A549 (cell line): Measurements from ENCODE around the gene TFDP2. TPM values are rescaled to one million over a fixed set of nuclear protein-coding genes. Genes with fewer than 3 reads are reported as not detected.

ENCODE experiments used
- ATAC-seq, 2 experiments: fragments of 200-7000 bp in 1 of 2; fragments of >200 bp in 1 of 2; cut with Nextera tagmentation in 1 of 2; cut with Tn5 transposase in 1 of 2; 3 replicates each; pipeline versions ENCODE4 v1.8.0 to v1.9.1; 2018 to 2020; ENCODE audit warnings: mild to moderate bottlenecking in 1 of 2, moderate library complexity in 1 of 2
- CTCF ChIA-PET: fragments of 300-600 bp; sonication (Branson Sonifier 250); formaldehyde crosslinking; extraction: SDS; loops from one replicate; lab custom pipeline; 2021; ENCODE audit warnings: antibody characterized with exemption, inconsistent platforms; lab: Yijun Ruan, JAX
- POLR2A ChIA-PET: fragments of 350-600 bp; formaldehyde crosslinking; extraction: SDS; loops from one replicate; lab custom pipeline; 2021; ENCODE audit warnings: antibody characterized with exemption, inconsistent platforms; lab: Yijun Ruan, JAX
- DNase-seq, 2 experiments: peaks; one replicate each; pipeline versions ENCODE4 v3.0.0 to v3.0.0-alpha.2; 2011 to 2016; ENCODE audit warnings: low read depth in 1 of 2, low spot score in 1 of 2
- FAIRE-seq: peaks from 2 replicates; lab custom pipeline; 2011; peaks lifted over from hg19 to GRCh38; lab: Jason Lieb, UNC
- H3K27ac ChIP-seq, 2 experiments: fragments of >200 bp; sonication (Bioruptor Twin); formaldehyde crosslinking; 3 replicates each; pipeline ENCODE4 v1.5.1; 2016 to 2017
- H3K4me1 ChIP-seq: fragments of >200 bp; sonication (Bioruptor Twin); formaldehyde crosslinking; 3 replicates; pipeline ENCODE4 v1.6.1; 2016
- H3K4me2 ChIP-seq: fragments of >200 bp; sonication (Bioruptor Twin); formaldehyde crosslinking; 3 replicates; pipeline ENCODE4 v1.6.1; 2016
- H3K4me3 ChIP-seq: fragments of >200 bp; sonication (Bioruptor Twin); formaldehyde crosslinking; 3 replicates; pipeline ENCODE4 v1.5.1; 2016
- H3K9me3 ChIP-seq: fragments of >200 bp; sonication (Bioruptor Twin); formaldehyde crosslinking; 3 replicates; pipeline ENCODE4 v1.6.1; 2016
- CBX2 ChIP-seq: fragments of 200-600 bp; sonication (generic); IDR thresholded peaks from 2 replicates; pipeline ENCODE4 v1.6.1; 2016; ENCODE audit warnings: low read depth, mild to moderate bottlenecking, borderline replicate concordance
- CHD4 ChIP-seq: fragments of 200-600 bp; sonication (generic); IDR thresholded peaks from 2 replicates; pipeline ENCODE4 v1.6.1; 2016; ENCODE audit warnings: antibody characterized with exemption, mild to moderate bottlenecking, borderline replicate concordance
- CTCF ChIP-seq: fragments of >200 bp; sonication (Bioruptor Twin); formaldehyde crosslinking; IDR thresholded peaks from 3 replicates; pipeline ENCODE4 v1.5.1; 2016
- EHMT2 ChIP-seq: fragments of 200-600 bp; sonication (generic); IDR thresholded peaks from 2 replicates; pipeline ENCODE4 v1.6.1; 2016; ENCODE audit warnings: antibody characterized with exemption, low read depth, mild to moderate bottlenecking, moderate library complexity
- EP300 ChIP-seq, 2 experiments: fragments of >200 bp; sonication (Bioruptor Twin); formaldehyde crosslinking; IDR thresholded peaks; 2 replicates in 1 of 2; 3 replicates in 1 of 2; pipeline ENCODE4 v1.6.1; 2016 to 2017
- ESRRA ChIP-seq: fragments of 150-350 bp; IDR thresholded peaks from 2 replicates; pipeline ENCODE4 v1.6.1; 2014; ENCODE audit warnings: mild to moderate bottlenecking, low read length, borderline replicate concordance
- FOSB ChIP-seq: fragments of 250-450 bp; sonication (Bioruptor Pico); IDR thresholded peaks from 2 replicates; pipeline ENCODE4 v1.5.0; 2020; ENCODE audit warnings: mild to moderate bottlenecking, moderate library complexity
- FOXS1 ChIP-seq: fragments of 250-450 bp; sonication (Bioruptor Pico); IDR thresholded peaks from 2 replicates; pipeline ENCODE4 v1.5.0; 2020; ENCODE audit warnings: mild to moderate bottlenecking, moderate library complexity
- HOXA7 ChIP-seq: fragments of 250-450 bp; sonication (Bioruptor Pico); IDR thresholded peaks from 2 replicates; pipeline ENCODE4 v1.5.0; 2020; ENCODE audit warnings: mild to moderate bottlenecking, moderate library complexity
- HOXB13 ChIP-seq: fragments of 250-450 bp; sonication (Bioruptor Pico); IDR thresholded peaks from 2 replicates; pipeline ENCODE4 v1.5.0; 2020; ENCODE audit warnings: low read depth, mild to moderate bottlenecking, moderate library complexity
- MAZ ChIP-seq: fragments of 150-350 bp; IDR thresholded peaks from 2 replicates; pipeline ENCODE4 v1.6.1; 2014; ENCODE audit warnings: antibody characterized with exemption, low read depth, low read length, borderline replicate concordance
- PHF8 ChIP-seq: fragments of 200-600 bp; sonication (generic); IDR thresholded peaks from 2 replicates; pipeline ENCODE4 v1.6.1; 2016; ENCODE audit warnings: low read depth, mild to moderate bottlenecking, antibody characterized with exemption, moderate library complexity, borderline replicate concordance
- RARB ChIP-seq: fragments of 250-450 bp; sonication (Bioruptor Pico); IDR thresholded peaks from 2 replicates; pipeline ENCODE4 v1.8.0; 2021; ENCODE audit warnings: mild to moderate bottlenecking, moderate library complexity
- RNF2 ChIP-seq: fragments of 200-600 bp; sonication (generic); IDR thresholded peaks from 2 replicates; pipeline ENCODE4 v1.6.1; 2016; ENCODE audit warnings: low read depth, mild to moderate bottlenecking, antibody characterized with exemption, moderate library complexity, borderline replicate concordance
- SMC3 ChIP-seq: fragments of >200 bp; sonication (Bioruptor Twin); formaldehyde crosslinking; IDR thresholded peaks from 3 replicates; pipeline ENCODE4 v1.6.1; 2018; ENCODE audit warnings: inconsistent platforms
- SREBF2 ChIP-seq: fragments of 450-650 bp; IDR thresholded peaks from 2 replicates; pipeline ENCODE4 v1.6.1; 2014; ENCODE audit warnings: mild to moderate bottlenecking, moderate library complexity
- TP53 ChIP-seq: fragments of 250-450 bp; sonication (Bioruptor Pico); IDR thresholded peaks from 2 replicates; pipeline ENCODE4 v1.5.0; 2021; ENCODE audit warnings: mild to moderate bottlenecking, moderate library complexity
- ZC3H11A ChIP-seq: fragments of 450-650 bp; IDR thresholded peaks from 2 replicates; pipeline ENCODE4 v1.6.1; 2014; ENCODE audit warnings: antibody characterized with exemption, mild to moderate bottlenecking
- ZFP36 ChIP-seq: fragments of 450-650 bp; IDR thresholded peaks from 2 replicates; pipeline ENCODE4 v1.6.1; 2014; ENCODE audit warnings: borderline replicate concordance; ENCODE audit not compliant: partially characterized antibody
- ZNF302 ChIP-seq: fragments of 250-450 bp; sonication (Bioruptor Pico); IDR thresholded peaks from 2 replicates; pipeline ENCODE4 v1.9.0; 2021; ENCODE audit warnings: inconsistent platforms, mild to moderate bottlenecking, moderate library complexity
- WGBS: methylation state at CpG from one replicate; pipeline ENCODE4 v1.1.6; 2017; ENCODE audit errors: missing lambda C conversion rate; 5-methylcytosine and 5-hydroxymethylcytosine counted together
- polyA plus RNA-seq, 4 experiments: library from polyadenylated mRNA; depleted of rRNA in 3 of 4; stranded (reverse); fragments of >200 nt; fragmentation: RNase III in 1 of 4; extraction: RNeasy Plus Mini Kit Qiagen cat#74134 plus additional on column Dnase treatment in 1 of 4; gene quantifications; 2 replicates in 3 of 4; 3 replicates in 1 of 4; pipeline ENCODE4 v1.2.3, GENCODE V29; 2011 to 2017
- TF ChIP-seq, protein P1 (sequence below): IDR thresholded peaks from 2 replicates; pipeline ENCODE4 v1.6.1; 2012; ENCODE audit warnings: low read depth, borderline replicate concordance
- TF ChIP-seq, protein P2 (sequence below): fragments of 450-650 bp; IDR thresholded peaks from 2 replicates; pipeline ENCODE4 v1.6.1; 2014; ENCODE audit warnings: antibody characterized with exemption
- TF ChIP-seq, protein P3 (sequence below): IDR thresholded peaks from 2 replicates; pipeline ENCODE4 v1.6.1; 2012

The TFDP2 gene
- polyA plus RNA-seq, 2 of the 4 experiments (the other 2 are of a cell fraction), result 9.6 to 61.5 TPM

DNA sequence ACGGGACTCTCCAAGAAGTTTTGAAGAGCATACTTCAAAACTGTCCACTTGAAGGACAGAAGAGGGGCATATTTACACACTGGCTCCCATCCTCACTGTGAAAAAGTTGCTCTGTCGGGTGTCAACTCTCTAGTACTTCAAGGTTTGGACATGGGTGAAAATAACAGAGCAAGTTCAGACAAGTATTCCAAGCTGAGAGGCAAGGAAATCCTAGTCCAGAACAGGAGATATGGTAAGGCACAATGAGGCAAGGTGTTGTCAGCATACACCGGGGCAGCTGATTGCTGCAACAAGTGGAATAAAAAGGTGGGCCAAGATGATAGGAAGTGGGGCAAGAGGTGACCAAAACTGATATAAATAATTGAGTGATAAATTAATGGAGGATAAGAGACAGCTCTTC lies 4.8 kb upstream of the TFDP2 start:
- 60% methylated on average over 3 of the region's 3 CpGs for WGBS
- POLR2A ChIA-PET, result no interaction called here
- FAIRE-seq, result no peak

GRCh38 chr3:142152384-142152783 lies 3.0 kb upstream of the TFDP2 start:
- Histone ChIP-seq H3K4me3 (no peak overlapping the region), H3K27ac (no peak overlapping the region), H3K4me2 (no peak overlapping the region), H3K4me1 (peaks cover 8% of the 10 kb centered on the region; the same call in 2 of the 3 replicates), H3K9me3 (no peaks in the 10 kb centered on the region)
- TF ChIP-seq RNF2 (no peak), ZC3H11A (no peak), CTCF (0 out of 3 replicates have a peak, but pooled peaks have one; percentile 16)
- no peak for ATAC-seq
- POLR2A ChIA-PET, result no interaction called here
- no peak for FAIRE-seq
- CTCF ChIA-PET, result interaction anchor here (1.2 kb wide), 1 partner anchor 24 kb away, joined by 3 read pairs; no protein-coding TSS in a partner anchor
- WGBS, result 26% methylated on average over 3 of the region's 3 CpGs
- DNase-seq, result peak in 1 of 2 experiments; percentile 21

More for the DNA sequence above, 4.8 kb upstream of the TFDP2 start:
- no peak overlapping the region for H3K27ac ChIP-seq
- H3K4me3 ChIP-seq, result no peak overlapping the region
- no peak overlapping the region for H3K4me2 ChIP-seq
- DNase-seq (no peak), ATAC-seq (no peak)
- H3K4me1 ChIP-seq, result no peaks in the 10 kb centered on the region
- CTCF ChIA-PET, result interaction anchor here (1.0 to 1.4 kb wide), 2 partner anchors 11 to 125 kb away, joined by 4 read pairs; no protein-coding TSS in a partner anchor
- TF ChIP-seq ZFP36, result no peak
- no peak for TF ChIP-seq EP300 (IDR thresholded peaks at IDR 0.05)
- TF ChIP-seq PHF8, result no peak
- no peak for TF ChIP-seq SMC3
- TF ChIP-seq, protein P1, sequence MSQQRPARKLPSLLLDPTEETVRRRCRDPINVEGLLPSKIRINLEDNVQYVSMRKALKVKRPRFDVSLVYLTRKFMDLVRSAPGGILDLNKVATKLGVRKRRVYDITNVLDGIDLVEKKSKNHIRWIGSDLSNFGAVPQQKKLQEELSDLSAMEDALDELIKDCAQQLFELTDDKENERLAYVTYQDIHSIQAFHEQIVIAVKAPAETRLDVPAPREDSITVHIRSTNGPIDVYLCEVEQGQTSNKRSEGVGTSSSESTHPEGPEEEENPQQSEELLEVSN, result no peak
- no peak for TF ChIP-seq FOXS1 (CRISPR knock-in tag)
- TF ChIP-seq RARB (CRISPR knock-in tag), result no peak
- TF ChIP-seq EHMT2, result no peak
- no peaks in the 10 kb centered on the region for H3K9me3 ChIP-seq

GRCh38 chr3:142151828-142152227 lies 2.5 kb upstream of the TFDP2 start:
- Histone ChIP-seq H3K4me1 (peaks cover 10% of the 10 kb centered on the region; the same call in 2 of the 3 replicates), H3K9me3 (no peaks in the 10 kb centered on the region), H3K27ac (no peak overlapping the region), H3K4me2 (no peak overlapping the region), H3K4me3 (no peak overlapping the region)
- CTCF ChIA-PET, result interaction anchor here (0.8 to 1.2 kb wide), 2 partner anchors 23 kb away, joined by 3 to 4 read pairs; no protein-coding TSS in a partner anchor
- POLR2A ChIA-PET, result no interaction called here
- 46% methylated on average over 1 of the region's 1 CpG for WGBS
- TF ChIP-seq FOSB (CRISPR knock-in tag) (no peak), HOXA7 (CRISPR knock-in tag) (no peak), MAZ (no peak), ZFP36 (no peak), TP53 (CRISPR knock-in tag) (no peak), CBX2 (no peak), ZC3H11A (no peak), SMC3 (no peak), HOXB13 (CRISPR knock-in tag) (no peak), ZNF302 (CRISPR knock-in tag) (no peak), SREBF2 (no peak), CHD4 (no peak), EHMT2 (no peak), ESRRA (no peak)
- TF ChIP-seq, protein P2, sequence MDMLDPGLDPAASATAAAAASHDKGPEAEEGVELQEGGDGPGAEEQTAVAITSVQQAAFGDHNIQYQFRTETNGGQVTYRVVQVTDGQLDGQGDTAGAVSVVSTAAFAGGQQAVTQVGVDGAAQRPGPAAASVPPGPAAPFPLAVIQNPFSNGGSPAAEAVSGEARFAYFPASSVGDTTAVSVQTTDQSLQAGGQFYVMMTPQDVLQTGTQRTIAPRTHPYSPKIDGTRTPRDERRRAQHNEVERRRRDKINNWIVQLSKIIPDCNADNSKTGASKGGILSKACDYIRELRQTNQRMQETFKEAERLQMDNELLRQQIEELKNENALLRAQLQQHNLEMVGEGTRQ, result no peak
- TF ChIP-seq, protein P3, sequence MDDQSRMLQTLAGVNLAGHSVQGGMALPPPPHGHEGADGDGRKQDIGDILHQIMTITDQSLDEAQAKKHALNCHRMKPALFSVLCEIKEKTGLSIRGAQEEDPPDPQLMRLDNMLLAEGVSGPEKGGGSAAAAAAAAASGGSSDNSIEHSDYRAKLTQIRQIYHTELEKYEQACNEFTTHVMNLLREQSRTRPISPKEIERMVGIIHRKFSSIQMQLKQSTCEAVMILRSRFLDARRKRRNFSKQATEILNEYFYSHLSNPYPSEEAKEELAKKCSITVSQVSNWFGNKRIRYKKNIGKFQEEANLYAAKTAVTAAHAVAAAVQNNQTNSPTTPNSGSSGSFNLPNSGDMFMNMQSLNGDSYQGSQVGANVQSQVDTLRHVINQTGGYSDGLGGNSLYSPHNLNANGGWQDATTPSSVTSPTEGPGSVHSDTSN, result no peak
- FAIRE-seq (no peak), ATAC-seq (no peak), DNase-seq (no peak)
